NCI-H82 (cell line): Measurements from ENCODE around the gene NTRK2.

Experiments used
- DNase-seq: peaks from one replicate; lab custom pipeline; 2025; lab: John Stamatoyannopoulos, UW

Gene NTRK2

GRCh38 chr9:85021686-85022085, 352.2 kb downstream of the NTRK2 start:
- no peak for DNase-seq

- DNase-seq, result no peak
These were observed 354.8 kb downstream of the NTRK2 start for GRCh38 chr9:85024374-85024773.

- DNase-seq, result no peak
These were observed 356.1 kb downstream of the NTRK2 start for GRCh38 chr9:85025638-85026037.

- no peak for DNase-seq
These were observed 358.3 kb downstream of the NTRK2 start for GRCh38 chr9:85027870-85028269.

- no peak for DNase-seq
These were observed 360.8 kb downstream of the NTRK2 start for GRCh38 chr9:85030316-85030715.

GRCh38 chr9:85036496-85036895, 367.0 kb downstream of the NTRK2 start:
- DNase-seq, result no peak

GRCh38 chr9:85038061-85038460, 368.5 kb downstream of the NTRK2 start:
- no peak for DNase-seq

GRCh38 chr9:85038824-85039608, 369.5 kb downstream of the NTRK2 start:
- DNase-seq, result no peak

GRCh38 chr9:85040146-85040545, 370.6 kb downstream of the NTRK2 start:
- no peak for DNase-seq

- DNase-seq, result no peak
These were observed 371.4 kb downstream of the NTRK2 start for GRCh38 chr9:85040821-85041465.

GRCh38 chr9:85041466-85042137, 372.1 kb downstream of the NTRK2 start:
- no peak for DNase-seq

- DNase-seq, result no peak
These were observed 373.6 kb downstream of the NTRK2 start for GRCh38 chr9:85042981-85043647.

- DNase-seq, result no peak
These were observed 375.7 kb downstream of the NTRK2 start for GRCh38 chr9:85045271-85045670.

GRCh38 chr9:85046475-85046874, 376.9 kb downstream of the NTRK2 start:
- no peak for DNase-seq

- DNase-seq, result no peak
These were observed 383.8 kb downstream of the NTRK2 start for GRCh38 chr9:85053206-85053786.

- DNase-seq, result no peak
These were observed 384.5 kb downstream of the NTRK2 start for GRCh38 chr9:85054017-85054416.

- no peak for DNase-seq
These were observed 386.1 kb downstream of the NTRK2 start for GRCh38 chr9:85055506-85056202.

GRCh38 chr9:85056203-85056572, 386.7 kb downstream of the NTRK2 start:
- DNase-seq, result no peak

GRCh38 chr9:85061969-85062368, 392.4 kb downstream of the NTRK2 start:
- DNase-seq, result no peak

- no peak for DNase-seq
These were observed 393.0 kb downstream of the NTRK2 start for GRCh38 chr9:85062385-85063022.

- DNase-seq, result no peak
These were observed 395.4 kb downstream of the NTRK2 start for GRCh38 chr9:85064811-85065371.
